ENCODE data around the gene SLC25A30.
"Not testable (repeated sequence)": the region's sequence is repeated elsewhere in the genome, so short reads cannot be mapped to it uniquely, and the experiment has no call there.

SLC25A30 gene

GRCh38 chr13:45426056-45426841, 8.1 kb upstream of the SLC25A30 start:
- DNase-seq, result not testable (repeated sequence)

- DNase-seq, result no peak
Measured at GRCh38 chr13:45422731-45423292, 4.6 kb upstream of the SLC25A30 start.

GRCh38 chr13:45419945-45420344, 1.8 kb upstream of the SLC25A30 start:
- DNase-seq, result no peak

GRCh38 chr13:45419389-45419788, 1.2 kb upstream of the SLC25A30 start:
- not testable (repeated sequence) for DNase-seq

- no peak for DNase-seq
Measured at GRCh38 chr13:45416516-45417128, 1.6 kb downstream of the SLC25A30 start.

GRCh38 chr13:45415112-45415511, 3.1 kb downstream of the SLC25A30 start:
- DNase-seq, result no peak

- no peak for DNase-seq
Measured at GRCh38 chr13:45413826-45414307, 4.3 kb downstream of the SLC25A30 start.

- no peak for DNase-seq
Measured at GRCh38 chr13:45412274-45413049, 5.7 kb downstream of the SLC25A30 start.

- no peak for DNase-seq
Measured at GRCh38 chr13:45411631-45412030, 6.5 kb downstream of the SLC25A30 start.

GRCh38 chr13:45411221-45411620, 7.0 kb downstream of the SLC25A30 start:
- DNase-seq, result no peak

GRCh38 chr13:45410466-45410865, 7.7 kb downstream of the SLC25A30 start:
- no peak for DNase-seq

- DNase-seq, result peak; percentile 35 to 47
Measured at GRCh38 chr13:45410001-45410400, 8.2 kb downstream of the SLC25A30 start.

- DNase-seq, result no peak
Measured at GRCh38 chr13:45406421-45406820, 11.8 kb downstream of the SLC25A30 start.

GRCh38 chr13:45403081-45403480, 15.1 kb downstream of the SLC25A30 start:
- no peak for DNase-seq

- DNase-seq, result no peak
Measured at GRCh38 chr13:45402641-45403040, 15.5 kb downstream of the SLC25A30 start.

GRCh38 chr13:45401314-45401713, 16.9 kb downstream of the SLC25A30 start:
- DNase-seq, result no peak

- no peak for DNase-seq
Measured at GRCh38 chr13:45398877-45399276, 19.3 kb downstream of the SLC25A30 start.

GRCh38 chr13:45396533-45397095, 21.6 kb downstream of the SLC25A30 start:
- DNase-seq, result no peak

- DNase-seq, result peak in 1 of 2 donors; percentile 17
Measured at GRCh38 chr13:45393941-45394570, 24.1 kb downstream of the SLC25A30 start.

GRCh38 chr13:45392811-45393210, 25.4 kb downstream of the SLC25A30 start:
- no peak for DNase-seq

- no peak for DNase-seq
Measured at GRCh38 chr13:45391926-45392325, 26.2 kb downstream of the SLC25A30 start.

- DNase-seq, result not testable (repeated sequence)
Measured at GRCh38 chr13:45391128-45391527, 27.0 kb downstream of the SLC25A30 start.
